ENCODE results near the gene ELL.

GRCh38 chr19:18496980-18497256 lies 25.0 kb downstream of the ELL start:
- TF ChIP-seq CTCF (IDR thresholded peaks at IDR 0.05): no peak
- TF ChIP-seq POLR2A (IDR thresholded peaks at IDR 0.05): no peak
- TF ChIP-seq POLR2AphosphoS5 (IDR thresholded peaks at IDR 0.05): no peak

Data from sigmoid colon (tissue), 4 donors.